Measurements from ENCODE around the gene PRKCH. TPM values are rescaled to one million over a fixed set of nuclear protein-coding genes. Genes with fewer than 3 reads are reported as not detected.

The PRKCH gene
- total RNA-seq, 2 donors from 2014 or later, result 7.2 to 8.6 TPM

DNA sequence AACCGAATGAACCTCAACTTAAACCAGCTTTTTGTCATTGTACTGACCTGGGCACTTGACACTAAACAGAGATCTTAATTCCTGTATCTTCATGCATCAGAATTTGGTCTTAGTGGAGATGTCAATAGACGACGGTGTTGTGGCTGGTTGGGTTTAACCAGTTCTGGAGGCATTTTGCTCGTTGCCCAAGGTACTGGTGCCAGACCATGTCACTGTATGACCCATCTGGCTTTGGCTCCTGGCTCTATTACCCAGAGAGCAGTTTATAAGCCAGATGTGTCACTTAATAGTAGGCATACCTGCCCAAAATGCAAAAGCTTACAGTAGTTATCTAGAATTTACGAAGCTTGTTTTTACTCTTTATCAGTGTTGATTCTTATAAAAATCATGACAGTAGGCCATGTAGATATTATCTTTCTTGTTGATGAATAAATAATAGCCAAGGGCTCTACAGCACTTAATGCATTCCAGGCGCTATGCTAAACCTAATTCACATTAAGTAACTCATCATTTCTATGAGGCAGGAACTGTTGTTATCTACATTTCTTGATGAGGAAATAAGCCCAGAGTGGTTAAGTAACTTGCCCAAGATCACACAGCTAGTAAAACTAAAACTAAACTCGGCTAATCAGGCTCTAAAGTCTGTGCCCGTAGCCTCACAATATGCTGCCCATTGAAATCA is 194.2 kb downstream of the PRKCH start:
- peak; percentile 7 for DNase-seq
- Histone ChIP-seq H3K36me3 (ENCODE audit: control insufficient read depth, insufficient read depth, low read length) (no peaks in the 10 kb centered on the region), H3K27me3 (ENCODE audit: control insufficient read depth, insufficient read depth, low read length, poor library complexity, severe bottlenecking) (no peaks in the 10 kb centered on the region), H3K27ac (ENCODE audit: low read depth, low read length) (no peak overlapping the region), H3K4me1 (ENCODE audit: control insufficient read depth, insufficient read depth, low read length) (no peaks in the 10 kb centered on the region), H3K4me3 (ENCODE audit: low read length) (no peak overlapping the region), H3K9me3 (ENCODE audit: control insufficient read depth, low read length) (no peaks in the 10 kb centered on the region), H3K9ac (ENCODE audit: extremely low read depth, low read length, poor library complexity, severe bottlenecking) (no peak overlapping the region)
- 88 to 92% methylated on average over 5 to 8 of the region's 8 CpGs for WGBS, 2 experiments (ENCODE audit: insufficient coverage in 1 of 2, insufficient read length in 1 of 2)
- Mint-ChIP-seq H3K27ac (no peak overlapping the region), H3K36me3 (ENCODE audit: low read depth) (no peaks in the 10 kb centered on the region), H3K27me3 (ENCODE audit: insufficient read depth) (no peaks in the 10 kb centered on the region), H3K4me3 (no peak overlapping the region), H3K4me1 (peaks cover 6% of the 10 kb centered on the region), H3K9me3 (no peaks in the 10 kb centered on the region)
- no peak for TF ChIP-seq CTCF (conservative IDR thresholded peaks at IDR 0.05)

DNA sequence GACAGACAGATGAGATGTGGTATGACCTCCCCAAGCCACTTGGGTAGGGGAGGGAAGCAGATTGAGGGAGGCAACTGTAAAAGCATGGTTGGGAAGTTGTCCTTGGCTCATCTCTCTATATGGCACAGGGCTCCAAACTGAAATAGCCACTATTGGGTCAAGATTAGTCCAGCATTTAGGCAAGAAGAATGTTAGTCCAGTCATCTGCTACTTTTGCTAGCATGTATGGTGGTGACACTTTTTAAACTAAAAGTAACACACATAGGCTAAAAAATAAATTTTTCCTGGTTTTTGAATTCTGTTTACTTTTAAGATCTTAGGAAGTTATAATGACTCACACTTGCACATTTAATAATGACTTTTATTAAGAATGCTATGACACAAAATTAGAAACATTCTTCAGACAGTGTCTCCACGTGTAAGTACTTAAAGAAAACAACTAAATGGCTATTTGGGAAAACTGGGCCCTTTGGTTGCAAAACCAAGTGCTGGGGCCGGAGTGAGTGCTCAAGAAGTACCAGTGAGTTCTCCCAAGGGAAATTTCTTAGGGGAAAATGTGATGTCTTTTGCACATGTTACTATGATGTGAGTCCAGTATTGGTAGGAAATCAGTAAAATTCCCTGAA is 194.9 kb downstream of the PRKCH start:
- H3K36me3 ChIP-seq (ENCODE audit: control insufficient read depth, insufficient read depth, low read length), result no peaks in the 10 kb centered on the region
- no peak overlapping the region for H3K4me3 ChIP-seq (ENCODE audit: low read length)
- 92 to 100% methylated on average over 1 to 2 of the region's 2 CpGs for WGBS, 2 experiments (ENCODE audit: insufficient coverage in 1 of 2, insufficient read length in 1 of 2)
- Mint-ChIP-seq H3K27ac (no peak overlapping the region), H3K36me3 (ENCODE audit: low read depth) (no peaks in the 10 kb centered on the region), H3K27me3 (ENCODE audit: insufficient read depth) (no peaks in the 10 kb centered on the region), H3K4me1 (peaks cover 6% of the 10 kb centered on the region), H3K4me3 (no peak overlapping the region), H3K9me3 (no peaks in the 10 kb centered on the region)
- no peaks in the 10 kb centered on the region for H3K27me3 ChIP-seq (ENCODE audit: control insufficient read depth, insufficient read depth, low read length, poor library complexity, severe bottlenecking)
- H3K9ac ChIP-seq (ENCODE audit: extremely low read depth, low read length, poor library complexity, severe bottlenecking), result no peak overlapping the region
- no peak for TF ChIP-seq CTCF (conservative IDR thresholded peaks at IDR 0.05)
- DNase-seq, result peak; percentile 3
- H3K4me1 ChIP-seq (ENCODE audit: control insufficient read depth, insufficient read depth, low read length), result no peaks in the 10 kb centered on the region
- H3K27ac ChIP-seq (ENCODE audit: low read depth, low read length), result no peak overlapping the region
- no peaks in the 10 kb centered on the region for H3K9me3 ChIP-seq (ENCODE audit: control insufficient read depth, low read length)

- DNase-seq, result peak; percentile 53
- Histone ChIP-seq H3K27me3 (ENCODE audit: control insufficient read depth, insufficient read depth, low read length, poor library complexity, severe bottlenecking) (no peaks in the 10 kb centered on the region), H3K27ac (ENCODE audit: low read depth, low read length) (no peak overlapping the region), H3K9me3 (ENCODE audit: control insufficient read depth, low read length) (no peaks in the 10 kb centered on the region), H3K36me3 (ENCODE audit: control insufficient read depth, insufficient read depth, low read length) (no peaks in the 10 kb centered on the region), H3K9ac (ENCODE audit: extremely low read depth, low read length, poor library complexity, severe bottlenecking) (no peak overlapping the region), H3K4me3 (ENCODE audit: low read length) (no peak overlapping the region), H3K4me1 (ENCODE audit: control insufficient read depth, insufficient read depth, low read length) (no peaks in the 10 kb centered on the region)
- Mint-ChIP-seq H3K27ac (no peak overlapping the region), H3K9me3 (no peaks in the 10 kb centered on the region), H3K4me3 (no peak overlapping the region), H3K4me1 (peaks cover 6% of the 10 kb centered on the region), H3K27me3 (ENCODE audit: insufficient read depth) (no peaks in the 10 kb centered on the region), H3K36me3 (ENCODE audit: low read depth) (no peaks in the 10 kb centered on the region)
- TF ChIP-seq CTCF (conservative IDR thresholded peaks at IDR 0.05), result no peak
- WGBS, 2 experiments (ENCODE audit: insufficient coverage in 1 of 2, insufficient read length in 1 of 2), result 78 to 81% methylated on average over 5 to 9 of the region's 9 CpGs
These were observed 195.7 kb downstream of the PRKCH start for GRCh38 chr14:61516964-61517653.

Measured in endodermal cell (in vitro differentiated cells).